Caki2 (cell line): ENCODE measurements around the gene PCSK5. TPM values are rescaled to one million over a fixed set of nuclear protein-coding genes. Genes with fewer than 3 reads are reported as not detected.
A peak's percentile ranks its signal among the peaks of the same experiment; 100 is the strongest.

Source experiments
- DNase-seq: peaks from one replicate; pipeline ENCODE4 v3.0.0-alpha.2; 2015; ENCODE audit warnings: low read depth
- in situ Hi-C: cut with HindIII; loops from 2 replicates; pipeline ENCODE4 v1.10.0; 2016; ENCODE audit warnings: low sequenced_read_pairs, low pct_unique_long_range_greater_than_20kb, mixed read lengths
- total RNA-seq: library from RNA; depleted of rRNA; stranded (reverse); fragments of >200 nt; shearing (Covaris generic); gene quantifications from 2 replicates; pipeline ENCODE4 v1.2.3, GENCODE V29; 2014; ENCODE audit warnings: low replicate concordance

Gene PCSK5
- total RNA-seq, 1 experiment from 2014 or later, result 104 TPM

- in situ Hi-C loops, result no loop called here
- DNase-seq, result no peak
Measured at GRCh38 chr9:75910731-75911130, 20.3 kb downstream of the PCSK5 start.

GRCh38 chr9:75911390-75911789 is 20.9 kb downstream of the PCSK5 start:
- in situ Hi-C loops, result no loop called here
- DNase-seq, result no peak

- peak; percentile 59 for DNase-seq
- in situ Hi-C loops, result no loop called here
Measured at GRCh38 chr9:75912951-75913350, 22.5 kb downstream of the PCSK5 start.

GRCh38 chr9:75914002-75914401 is 23.5 kb downstream of the PCSK5 start:
- peak; percentile 83 for DNase-seq
- in situ Hi-C loops, result no loop called here

- peak; percentile 86 for DNase-seq
- in situ Hi-C loops, result no loop called here
Measured at GRCh38 chr9:75914883-75915452, 24.5 kb downstream of the PCSK5 start.

GRCh38 chr9:75918154-75918553 is 27.7 kb downstream of the PCSK5 start:
- in situ Hi-C loops, result no loop called here
- peak; percentile 88 for DNase-seq

GRCh38 chr9:75918909-75919308 is 28.4 kb downstream of the PCSK5 start:
- DNase-seq, result peak; percentile 54
- in situ Hi-C loops, result no loop called here

- DNase-seq, result no peak
- in situ Hi-C loops, result no loop called here
Measured at GRCh38 chr9:75921391-75922127, 31.1 kb downstream of the PCSK5 start.

GRCh38 chr9:75926385-75926784 is 35.9 kb downstream of the PCSK5 start:
- DNase-seq, result no peak
- in situ Hi-C loops, result no loop called here

GRCh38 chr9:75927356-75927755 is 36.9 kb downstream of the PCSK5 start:
- in situ Hi-C loops, result no loop called here
- peak; percentile 24 for DNase-seq

- in situ Hi-C loops, result no loop called here
- no peak for DNase-seq
Measured at GRCh38 chr9:75930190-75930589, 39.7 kb downstream of the PCSK5 start.

- DNase-seq, result no peak
- in situ Hi-C loops, result no loop called here
Measured at GRCh38 chr9:75930730-75931321, 40.4 kb downstream of the PCSK5 start.

GRCh38 chr9:75933982-75934381 is 43.5 kb downstream of the PCSK5 start:
- DNase-seq, result no peak
- in situ Hi-C loops, result no loop called here

- no peak for DNase-seq
- in situ Hi-C loops, result no loop called here
Measured at GRCh38 chr9:75935591-75935990, 45.1 kb downstream of the PCSK5 start.

- in situ Hi-C loops, result no loop called here
- DNase-seq, result no peak
Measured at GRCh38 chr9:75937521-75938258, 47.2 kb downstream of the PCSK5 start.

GRCh38 chr9:75938946-75939345 is 48.5 kb downstream of the PCSK5 start:
- in situ Hi-C loops, result no loop called here
- DNase-seq, result no peak

- in situ Hi-C loops, result no loop called here
- DNase-seq, result no peak
Measured at GRCh38 chr9:75939536-75940111, 49.2 kb downstream of the PCSK5 start.

GRCh38 chr9:75941066-75941465 is 50.6 kb downstream of the PCSK5 start:
- DNase-seq, result no peak
- in situ Hi-C loops, result no loop called here
